ENCODE data around the gene FOXF1.

FOXF1 gene

DNA sequence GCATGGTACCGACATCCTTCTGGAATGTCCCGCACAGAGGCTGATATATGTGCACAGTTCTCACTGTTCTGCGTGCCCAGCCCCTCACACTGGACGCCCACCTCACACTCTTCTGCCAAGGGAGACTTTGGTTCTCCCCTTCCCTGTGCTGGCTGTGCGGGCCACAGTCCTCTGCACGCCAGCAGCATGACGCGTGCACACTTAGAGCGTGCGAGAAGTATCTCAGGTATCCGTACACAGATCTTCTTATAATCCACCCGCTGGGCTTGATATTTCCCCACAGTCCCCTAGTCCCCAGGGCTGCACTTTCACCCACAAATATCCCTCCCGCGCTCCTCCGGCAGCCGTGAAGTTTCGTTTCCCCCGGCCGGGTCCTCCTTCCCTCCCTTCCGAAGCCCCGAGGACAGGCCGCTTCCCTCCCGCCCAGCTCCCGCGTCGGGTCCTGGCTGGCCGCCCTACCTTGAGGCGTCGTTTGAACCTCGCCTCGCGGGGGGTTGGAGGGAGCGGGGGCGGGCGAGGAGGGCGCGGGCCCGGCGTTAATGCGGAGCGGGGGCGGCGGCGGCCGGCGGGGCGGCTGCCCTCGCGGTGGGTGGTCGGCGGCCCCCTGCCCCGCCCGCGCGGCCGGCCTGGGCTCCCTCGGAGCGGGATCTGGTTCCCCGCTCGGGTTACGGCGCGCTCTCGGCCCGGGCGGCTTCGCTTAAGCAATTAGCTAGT lies 5.0 kb upstream of the FOXF1 start:
- DNase-seq: no peak

GRCh38 chr16:86505899-86506864 lies 4.1 kb upstream of the FOXF1 start:
- DNase-seq: no peak

DNA sequence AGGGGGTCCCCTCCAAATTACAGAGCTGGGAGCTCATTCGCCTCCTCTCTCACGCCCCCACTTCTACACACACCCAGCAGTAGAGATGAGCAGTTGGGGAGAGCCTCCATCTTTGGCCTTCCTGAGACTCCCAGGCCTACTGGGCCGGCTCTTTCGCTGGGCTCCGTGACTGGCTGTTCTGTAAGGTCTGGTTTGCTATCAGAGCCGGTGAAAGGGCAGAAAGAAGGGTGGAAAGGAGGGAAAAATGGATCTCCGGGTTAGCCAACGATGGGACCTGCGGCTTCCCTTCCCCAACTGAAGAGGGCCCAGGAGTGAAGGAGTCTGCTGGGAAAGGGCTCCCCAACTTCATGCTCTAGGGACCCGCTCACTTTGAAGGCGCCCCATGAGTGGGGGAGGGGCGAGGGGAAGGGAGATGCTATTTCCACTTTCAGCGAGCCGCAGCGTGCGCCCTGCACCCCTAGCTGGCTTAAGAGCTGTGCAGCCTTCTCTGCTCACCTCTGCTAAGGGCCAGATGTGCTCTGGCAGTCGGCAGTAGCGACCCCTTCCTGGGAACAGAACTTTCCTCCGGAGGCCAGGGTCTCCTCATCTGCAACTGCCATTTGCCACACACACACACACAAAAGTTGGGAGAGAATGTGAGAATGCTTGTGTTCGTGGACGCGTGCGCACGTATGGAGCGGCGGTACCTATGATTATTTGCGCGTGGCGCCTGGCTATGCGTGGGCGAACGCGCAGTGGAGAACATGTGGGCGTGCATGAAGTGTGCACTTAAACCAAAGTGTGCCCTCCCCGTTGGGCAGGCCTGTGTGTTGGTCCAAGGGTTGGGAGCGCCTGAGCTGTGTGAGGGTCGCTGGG lies 2.9 kb upstream of the FOXF1 start:
- no peak for DNase-seq

- DNase-seq: no peak
Measured at GRCh38 chr16:86508028-86508946, 2.0 kb upstream of the FOXF1 start.

- DNase-seq: no peak
Measured at GRCh38 chr16:86508947-86509758, 1.2 kb upstream of the FOXF1 start.

DNA sequence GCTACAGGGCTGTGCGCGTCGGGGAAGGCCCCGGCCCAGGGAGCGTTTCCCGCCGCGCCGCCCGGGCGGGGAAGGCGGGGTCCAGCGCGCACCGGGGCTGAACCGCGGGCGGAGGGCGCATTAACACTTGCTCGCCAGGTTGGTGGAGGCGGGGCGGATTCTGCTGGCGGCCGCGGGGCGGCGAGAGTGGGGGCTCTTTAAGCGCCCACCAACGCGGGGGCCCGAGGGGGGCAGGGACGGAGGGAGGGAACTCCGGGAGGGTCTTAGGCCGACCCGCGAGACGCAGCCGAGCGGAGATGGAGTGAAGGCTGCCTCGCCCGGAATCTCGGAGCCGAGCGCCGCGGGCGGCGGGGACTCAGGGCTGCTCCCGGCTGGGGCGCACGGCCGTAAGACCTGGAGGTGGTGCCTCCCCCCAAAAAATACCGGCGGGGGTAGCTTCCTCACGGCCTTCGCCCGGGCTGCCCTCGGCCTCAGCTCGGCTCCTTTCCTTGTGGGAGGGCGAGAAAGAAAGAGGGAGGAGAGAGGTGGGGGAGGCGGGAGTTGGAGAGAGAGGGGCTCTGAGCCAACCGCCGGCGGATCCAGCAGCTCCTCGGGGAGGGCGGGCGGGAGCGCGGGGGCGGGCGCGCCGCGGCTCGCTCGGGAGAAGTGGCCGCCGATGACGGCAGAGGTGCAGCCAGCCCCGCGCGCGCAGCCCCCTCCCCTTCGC lies 415 bp upstream of the FOXF1 start:
- no peak for DNase-seq

DNA sequence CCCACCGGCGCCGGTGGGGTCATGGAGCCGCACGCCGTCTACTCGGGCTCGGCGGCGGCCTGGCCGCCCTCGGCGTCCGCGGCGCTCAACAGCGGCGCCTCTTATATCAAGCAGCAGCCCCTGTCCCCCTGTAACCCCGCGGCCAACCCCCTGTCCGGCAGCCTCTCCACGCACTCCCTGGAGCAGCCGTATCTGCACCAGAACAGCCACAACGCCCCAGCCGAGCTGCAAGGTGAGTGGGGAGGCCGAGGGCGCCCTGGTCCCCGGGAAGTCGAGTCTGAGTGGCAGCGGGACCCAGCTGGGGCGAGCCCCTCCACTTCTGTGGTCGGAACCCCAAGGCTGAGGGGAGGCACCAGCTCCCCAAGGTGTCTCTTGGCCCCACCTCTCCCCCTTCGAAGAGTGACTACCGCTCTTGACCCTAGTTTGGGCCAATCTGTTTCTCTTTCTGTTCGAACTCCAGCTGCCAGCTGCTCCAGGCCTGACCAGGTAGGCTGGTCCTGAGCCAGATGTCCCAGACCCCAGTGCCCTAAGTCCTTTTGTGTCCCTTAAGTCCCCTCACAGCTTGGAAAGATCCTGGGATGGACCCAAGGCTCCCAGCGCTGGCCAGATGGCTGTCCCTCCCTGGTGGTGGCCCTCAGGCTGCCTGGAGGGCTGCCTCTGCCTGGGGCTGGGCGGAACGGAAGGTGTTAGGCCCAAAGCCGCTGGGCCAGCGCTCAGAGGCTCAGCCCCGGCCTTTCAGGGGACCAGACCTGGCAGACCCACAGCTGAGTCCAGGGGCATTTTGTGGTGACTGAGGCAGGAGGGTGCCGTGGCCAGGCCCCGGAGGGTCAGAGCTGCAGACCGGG lies 1.2 kb downstream of the FOXF1 start:
- DNase-seq: no peak

GRCh38 chr16:86512301-86512859 lies 2.1 kb downstream of the FOXF1 start:
- no peak for DNase-seq

DNA sequence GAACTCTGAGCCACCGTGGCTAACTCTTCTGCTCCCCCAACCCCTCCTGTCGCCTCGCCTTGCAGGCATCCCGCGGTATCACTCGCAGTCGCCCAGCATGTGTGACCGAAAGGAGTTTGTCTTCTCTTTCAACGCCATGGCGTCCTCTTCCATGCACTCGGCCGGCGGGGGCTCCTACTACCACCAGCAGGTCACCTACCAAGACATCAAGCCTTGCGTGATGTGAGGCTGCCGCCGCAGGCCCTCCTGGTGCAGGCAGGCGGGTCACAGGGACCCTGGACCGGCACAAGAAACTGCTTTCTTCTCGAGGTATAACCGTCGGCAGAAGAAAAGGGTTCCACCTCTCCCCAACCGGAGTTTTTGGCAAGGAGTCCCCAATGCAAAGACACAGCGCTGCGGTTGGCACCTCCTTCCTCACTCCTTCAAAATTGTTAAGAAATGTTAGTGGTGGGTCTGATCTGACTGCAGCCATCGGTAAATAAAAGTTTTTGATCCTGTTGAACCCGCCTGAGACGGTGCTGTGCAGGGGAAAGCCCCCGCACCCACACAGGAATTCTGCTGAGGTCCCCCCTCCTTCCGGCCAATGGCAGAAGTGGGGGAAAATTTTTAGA lies 2.6 kb downstream of the FOXF1 start:
- no peak for DNase-seq

DNA sequence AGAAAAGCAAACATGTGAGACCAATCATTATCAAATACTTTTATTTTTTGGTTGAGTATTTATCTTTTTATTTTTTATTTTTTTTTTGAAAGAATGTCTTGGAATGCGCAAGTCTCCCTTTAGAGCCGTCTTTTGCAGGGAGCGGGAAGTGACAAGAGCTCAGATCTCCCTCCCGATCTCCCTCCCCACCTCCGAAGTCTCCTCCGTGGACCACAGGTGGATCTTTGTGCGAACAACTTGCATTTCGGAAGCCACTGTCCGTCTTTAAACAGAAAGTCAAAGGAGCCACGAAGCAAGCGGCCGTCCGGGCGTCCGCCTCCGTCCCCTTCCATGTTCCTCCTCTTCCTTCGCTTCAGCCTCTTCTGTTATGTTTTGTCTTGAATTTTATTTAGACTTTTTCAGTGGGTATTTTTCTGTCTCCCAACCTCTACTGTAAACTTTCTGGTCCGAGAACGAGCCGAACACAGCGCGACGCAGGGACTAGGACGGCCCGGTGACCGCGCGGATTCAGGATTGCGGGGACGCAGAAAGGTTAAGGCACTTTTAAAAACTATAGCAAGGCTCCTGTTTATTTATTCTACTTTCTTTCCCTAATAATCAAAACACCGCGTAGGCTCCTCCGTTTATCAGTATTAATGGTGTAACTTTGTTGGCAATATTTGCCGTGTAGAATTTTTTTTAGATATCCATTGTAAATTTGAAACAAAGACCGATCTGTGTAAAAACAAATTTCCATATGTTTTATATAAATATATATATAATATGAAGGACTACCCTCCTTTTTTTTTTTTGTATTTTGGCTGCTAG lies 3.3 kb downstream of the FOXF1 start:
- DNase-seq: no peak

DNA sequence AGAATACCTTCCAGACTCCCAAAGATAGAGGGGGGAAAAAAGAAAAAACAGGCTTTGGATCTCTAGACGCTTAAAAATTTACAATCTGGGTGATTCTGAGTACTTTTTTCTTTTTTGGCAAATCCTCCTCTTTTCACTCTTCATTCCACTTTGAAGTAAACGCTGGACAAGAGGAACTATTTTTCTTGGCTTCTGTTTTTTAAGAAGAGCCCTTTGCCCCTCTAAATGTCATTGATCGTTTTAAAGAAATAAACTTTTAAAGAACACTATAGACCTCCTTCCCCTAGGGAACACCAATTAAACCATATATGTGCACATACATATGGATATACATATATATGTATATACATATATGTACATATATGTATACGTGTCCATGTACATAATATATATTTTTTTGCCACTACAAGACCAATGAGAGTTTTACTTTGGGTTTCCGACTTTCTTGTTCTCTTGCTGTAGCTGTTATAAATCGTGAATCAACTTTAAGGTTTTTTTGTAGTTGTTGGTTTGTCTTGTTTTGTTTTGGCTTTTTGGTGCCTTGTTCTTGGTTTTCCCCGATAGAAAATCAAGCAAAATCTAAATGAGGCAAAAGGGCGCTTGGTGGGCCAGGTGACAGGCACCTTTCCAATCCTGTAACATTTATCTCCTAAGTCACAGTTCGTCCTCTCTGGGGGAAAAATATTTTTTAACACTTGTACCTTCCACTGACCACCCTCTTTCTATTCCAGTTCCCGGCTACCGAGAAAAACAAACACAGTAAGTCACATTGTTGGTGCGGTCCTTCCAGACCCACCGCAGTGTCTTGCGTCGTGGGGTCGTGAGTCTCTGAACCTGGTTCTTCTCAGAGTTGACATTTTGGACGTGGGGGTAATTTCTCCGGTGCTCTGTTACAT lies 4.4 kb downstream of the FOXF1 start:
- no peak for DNase-seq

DNA sequence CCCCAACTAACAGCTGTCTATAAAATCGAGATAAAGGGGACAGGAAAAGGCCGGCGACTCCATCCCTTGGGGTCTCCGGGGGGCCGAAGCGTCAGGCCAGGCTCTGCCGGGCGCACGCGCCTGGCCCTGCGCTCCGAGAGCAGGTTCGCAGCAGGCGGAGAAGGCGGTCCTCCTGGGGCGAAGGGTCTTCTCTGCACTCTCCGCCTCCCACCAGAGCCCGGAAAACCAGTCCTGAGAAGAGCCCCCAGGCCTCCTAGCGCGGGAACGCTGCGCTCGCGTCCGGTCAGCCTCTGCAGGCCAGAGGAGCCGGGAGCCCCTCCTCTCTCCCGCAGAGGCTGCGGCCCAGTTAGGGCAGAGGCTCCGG lies 5.1 kb downstream of the FOXF1 start:
- DNase-seq: no peak

DNA sequence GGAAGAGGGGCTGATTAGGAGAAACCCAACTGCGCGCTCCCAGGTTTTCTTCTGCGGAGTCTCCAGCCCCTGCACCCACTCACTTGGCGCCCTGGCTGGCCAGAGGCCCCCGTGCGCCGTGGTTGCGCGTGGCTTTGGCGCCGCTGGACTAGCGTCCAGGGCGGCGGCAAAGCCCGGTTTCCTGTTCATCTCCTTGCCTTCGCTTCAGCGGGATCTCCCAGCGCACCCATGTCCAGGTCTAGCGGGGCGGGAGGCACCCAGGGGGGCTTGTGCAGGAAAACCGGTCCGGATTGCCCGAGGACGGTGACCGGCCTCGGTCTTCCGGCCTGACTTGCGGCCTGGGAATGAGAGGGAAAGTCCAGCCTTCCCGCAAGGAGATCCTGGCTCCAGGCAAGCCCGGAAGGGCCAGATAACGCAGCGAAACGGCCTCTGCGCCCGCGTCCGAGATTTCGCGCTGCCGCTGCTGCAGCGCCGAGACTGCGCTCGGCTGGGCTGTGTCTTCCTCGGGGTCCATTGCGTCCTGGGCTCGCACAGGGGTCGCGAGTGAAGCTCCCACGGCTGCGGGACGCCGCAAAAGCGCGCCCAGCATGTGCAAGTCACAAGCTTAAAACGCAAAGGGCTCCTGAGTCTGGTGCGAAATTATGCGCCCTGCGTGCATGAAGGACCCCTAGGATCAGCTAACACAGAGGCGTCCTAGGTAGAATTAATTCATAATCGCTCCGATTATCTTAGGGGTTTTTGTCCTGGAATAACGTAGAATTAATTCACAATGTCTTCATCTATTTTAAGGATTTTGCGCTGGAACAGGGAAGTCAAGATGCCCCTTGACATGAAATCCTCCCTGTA lies 5.7 kb downstream of the FOXF1 start:
- DNase-seq: no peak

- no peak for DNase-seq
Measured at GRCh38 chr16:86516623-86517003, 6.3 kb downstream of the FOXF1 start.

DNA sequence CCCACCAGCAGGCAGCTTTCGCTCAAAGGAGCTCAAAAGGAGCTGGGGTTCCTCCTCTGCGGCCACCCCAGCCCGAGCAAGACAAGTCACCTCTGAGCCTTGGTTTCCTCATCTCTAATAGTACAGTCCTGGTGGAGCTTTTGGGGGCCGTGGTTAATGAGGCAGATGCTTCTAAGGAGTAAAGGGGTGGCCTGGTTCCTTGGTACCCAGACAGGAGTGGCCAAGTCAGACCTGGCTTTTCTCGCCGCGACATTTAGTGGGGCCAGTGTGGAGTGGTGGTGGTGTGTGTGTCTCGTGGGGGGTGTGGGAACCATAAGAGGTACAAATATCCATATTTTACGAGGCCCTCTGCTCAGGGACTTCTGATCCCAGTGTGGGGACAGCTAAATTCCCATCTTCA lies 6.7 kb downstream of the FOXF1 start:
- DNase-seq: no peak
